Heart right ventricle (tissue), 16 donors: ENCODE results near the gene RAMP3. TPM values are rescaled to one million over a fixed set of nuclear protein-coding genes. Genes with fewer than 3 reads are reported as not detected.

Experiments
- ATAC-seq, 8 donors: fragments of 200-7000 bp; cut with Tn5 transposase; one replicate each; pipeline ENCODE4 v1.9.1; 2020; ENCODE audit warnings: mild to moderate bottlenecking in 8 of 8, moderate library complexity in 8 of 8, moderate number of reproducible peaks in 1 of 8
- DNase-seq, 2 donors: peaks; one replicate each; pipeline ENCODE4 v3.0.0-alpha.2; 2020
- H3K27ac ChIP-seq, 10 donors: fragments of 200-600 bp; sonication (generic) in 2 of 10; one replicate each; pipeline versions ENCODE4 v1.5.0 to v1.8.0; 2020 to 2022; ENCODE audit warnings: mild to moderate bottlenecking in 3 of 10
- H3K27me3 ChIP-seq, 7 donors: fragments of 200-600 bp; one replicate each; pipeline ENCODE4 v1.8.0; 2021 to 2022; ENCODE audit warnings: mild to moderate bottlenecking in 2 of 7
- H3K36me3 ChIP-seq, 9 donors: fragments of 200-600 bp; sonication (generic) in 1 of 9; one replicate each; pipeline versions ENCODE4 v1.5.0 to v1.8.0; 2020 to 2022; ENCODE audit warnings: mild to moderate bottlenecking in 2 of 9
- H3K4me1 ChIP-seq, 9 donors: fragments of 200-600 bp; sonication (generic) in 1 of 9; one replicate each; pipeline versions ENCODE4 v1.5.0 to v1.8.0; 2020 to 2022; ENCODE audit warnings: mild to moderate bottlenecking in 4 of 9
- H3K4me3 ChIP-seq, 10 donors: fragments of 200-600 bp; sonication (generic) in 2 of 10; one replicate each; pipeline versions ENCODE4 v1.5.0 to v1.8.0; 2020 to 2022; ENCODE audit warnings: mild to moderate bottlenecking in 7 of 10, moderate library complexity in 2 of 10
- H3K9me3 ChIP-seq, 11 donors: fragments of 200-600 bp in 10 of 11; sonication (generic) in 2 of 11; one replicate each; pipeline versions ENCODE4 v1.5.0 to v1.8.0; 2013 to 2022; ENCODE audit warnings: mild to moderate bottlenecking in 2 of 11, control low read depth in 1 of 11, moderate library complexity in 1 of 11
- CTCF ChIP-seq, 9 donors: fragments of 200-600 bp; sonication (generic) in 2 of 9; IDR thresholded peaks; one replicate each; pipeline versions ENCODE4 v1.5.0 to v1.8.0; 2021 to 2022; ENCODE audit warnings: antibody characterized with exemption in 9 of 9, mild to moderate bottlenecking in 5 of 9, moderate library complexity in 1 of 9
- WGBS, 2 donors: extraction: QIAGEN DNeasy Blood & Tissue Kit; methylation state at CpG; one replicate each; pipeline ENCODE4 v1.1.7; 2013; ENCODE audit warnings: inconsistent platforms in 1 of 2; 5-methylcytosine and 5-hydroxymethylcytosine counted together
- intact Hi-C, 10 donors: fragments of 100-400 bp; cut with DNase I; formaldehyde crosslinking; loops; one replicate each; pipeline versions ENCODE4 v1.11.1 to v1.14.2; 2022
- polyA plus RNA-seq, 2 donors: library from polyadenylated mRNA; stranded (reverse); fragments of 200-250 nt; gene quantifications; one replicate each; pipeline ENCODE4 v1.2.3, GENCODE V29; 2013
- total RNA-seq, 10 donors: library from RNA; stranded (reverse); fragmentation: NEBNext Ultra II Directional in 3 of 10; extraction: Animal tissue kit (Norgen Biotek cat#: 25700) in 3 of 10; gene quantifications; one replicate each; pipeline versions ENCODE4 v1.2.1 to v1.2.4, GENCODE V29; 2021 to 2023
- donor health status: Arrhythmogenic right ventricular cardiomyopathy.
- donor health status: ischemic (EF 13 %, LVEDD 7.1; RV severe dilation, severe dysfunction).
- donor health status: healthy with polysubstance abuse.
- donor health status: DM: no; HTN: yes; CAD: no.
- donor health status: DM: no; HTN: no; CAD: no.
- donor health status: ischemic (EF 25% LVEDD 6.9; RV normal size, moderate dysfunction).
- donor health status: ischemic (EF 25% LVEDD 5.7; RV mildly dilated, moderate dysfunction).
- donor health status: healthy.
- donor health status: DM: yes; HTN: yes; CAD: no.
- donor health status: Ischemic cardiomyopathy.
- donor health status: ischemic (EF 35%, LVEDD 5.7; RV mildly dilated, moderate dysfunction).
- donor health status: nonischemic (EF 11% LVEDD 7.7; RV severe dilation, severe dysfunction).
- donor health status: DM: yes; HTN: yes; CAD: no.
- donor health status: PGD.
- donor health status: ischemic (EF 29% LVEDD 5.4; RV normal size, mild dysfunction).
- donor health status: nonischemic (EF 23%, LVEDD 6.1; RV moderate dilation, normal function).

The RAMP3 gene
- total and polyA plus RNA-seq, 12 donors = 12.7 to 70.2 (median 29.1) TPM

DNA sequence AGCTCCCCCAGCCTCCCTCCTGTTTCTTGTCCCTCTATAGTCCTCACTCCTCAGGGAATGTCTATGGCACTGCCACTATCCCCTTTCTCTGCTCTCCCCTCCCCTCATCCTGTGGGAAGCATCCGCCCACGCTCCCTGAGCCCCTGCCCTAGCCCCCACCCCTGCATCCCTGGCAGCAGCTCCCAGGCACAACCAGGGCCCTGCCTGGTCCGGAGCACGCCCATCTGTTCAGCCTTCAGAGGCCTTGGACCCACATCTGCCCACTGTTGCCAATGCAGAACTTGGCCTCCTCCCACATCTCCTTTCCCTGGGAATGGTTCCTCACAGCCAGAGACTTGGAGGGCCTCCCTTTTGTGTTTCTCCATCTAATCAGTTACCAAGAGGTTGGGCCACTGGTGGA is 25.7 kb upstream of the RAMP3 start:
- Histone ChIP-seq H3K4me3 (no peak overlapping the region), H3K36me3 (no peaks in the 10 kb centered on the region), H3K27me3 (no peaks in the 10 kb centered on the region), H3K9me3 (no peaks in the 10 kb centered on the region), H3K27ac (no peak overlapping the region), H3K4me1 (no peaks in the 10 kb centered on the region)
- no peak for DNase-seq
- TF ChIP-seq CTCF (IDR thresholded peaks at IDR 0.05) = no peak
- intact Hi-C loops = loop anchor here (5.0 to 10.0 kb wide), 7 partner anchors 57 to 547 kb away; partner anchors contain the start of genes TMED4 (in 6 of the 10) and MYO1G (in 1 of the 10)
- ATAC-seq = no peak
- WGBS, 2 donors = 71 to 77% methylated on average over 4 of the region's 4 CpGs

DNA sequence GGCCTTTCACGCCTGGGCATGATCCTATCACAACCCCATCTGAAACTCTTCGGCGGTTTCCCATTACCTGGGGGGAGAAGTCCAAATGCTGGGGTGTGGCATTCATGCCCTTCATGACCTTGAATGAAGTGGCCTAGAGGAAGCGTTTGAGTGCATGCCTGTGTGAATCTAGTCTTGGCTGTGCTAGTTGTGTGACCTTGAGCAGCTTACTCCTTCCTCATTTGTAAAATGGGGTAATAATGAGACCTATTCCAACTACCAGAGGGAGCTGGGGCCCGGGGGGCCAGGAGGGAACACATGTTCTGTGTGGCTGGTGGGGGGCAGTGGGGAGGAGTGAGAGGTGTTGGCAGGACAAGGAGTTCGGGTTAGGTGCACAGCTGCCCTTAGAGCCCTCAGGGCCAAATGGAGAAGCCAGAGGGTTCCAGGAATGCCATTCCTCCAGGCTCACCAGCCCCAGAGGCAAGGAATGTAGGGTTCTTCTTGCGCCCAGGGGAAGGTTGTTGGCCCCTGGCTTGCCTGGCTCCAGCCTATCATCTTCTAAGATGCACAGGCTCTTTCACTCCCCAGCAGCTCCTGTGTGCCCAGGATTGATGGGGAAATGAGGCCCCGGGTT is 24.8 kb upstream of the RAMP3 start:
- ATAC-seq = no peak
- no peak for DNase-seq
- Histone ChIP-seq H3K4me1 (no peaks in the 10 kb centered on the region), H3K36me3 (no peaks in the 10 kb centered on the region), H3K9me3 (no peaks in the 10 kb centered on the region), H3K27ac (no peak overlapping the region), H3K4me3 (no peak overlapping the region), H3K27me3 (peaks cover 0 to 2% (median 0%) of the 10 kb centered on the region in 7 donors)
- no peak for TF ChIP-seq CTCF (IDR thresholded peaks at IDR 0.05)
- intact Hi-C loops = loop anchor here (5.0 to 10.0 kb wide), 7 partner anchors 58 to 548 kb away; partner anchors contain the start of genes TMED4 (in 6 of the 10) and MYO1G (in 1 of the 10)
- WGBS, 2 donors = 81 to 82% methylated on average over 8 of the region's 8 CpGs

DNA sequence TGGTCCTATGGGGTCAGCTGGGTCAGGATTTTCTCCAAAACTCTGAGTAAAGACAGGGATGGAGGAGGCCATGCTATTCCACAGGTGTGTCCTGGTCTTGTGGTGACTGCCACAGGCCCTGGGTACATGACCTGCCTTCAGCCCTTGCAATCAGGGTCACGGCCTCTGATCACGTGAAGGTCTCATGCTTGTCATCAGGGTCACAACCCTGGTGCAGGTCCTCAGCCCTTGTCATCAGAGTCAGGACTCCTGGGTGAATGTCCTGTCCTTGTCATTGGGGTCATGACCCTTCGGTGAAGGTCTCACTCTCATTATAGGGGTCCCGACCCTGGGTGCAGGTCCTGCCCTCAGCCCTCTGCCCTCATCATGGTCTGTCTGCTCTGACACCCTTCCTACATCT is 24.2 kb upstream of the RAMP3 start:
- WGBS, 2 donors = 88 to 97% methylated on average over 4 of the region's 4 CpGs
- H3K4me1 ChIP-seq = no peaks in the 10 kb centered on the region
- no peak overlapping the region for H3K4me3 ChIP-seq
- no peak for TF ChIP-seq CTCF (IDR thresholded peaks at IDR 0.05)
- H3K27me3 ChIP-seq = peaks cover 0 to 4% (median 0%) of the 10 kb centered on the region in 7 donors
- intact Hi-C loops = loop anchor here (5.0 to 10.0 kb wide), 7 partner anchors 59 to 549 kb away; partner anchors contain the start of genes TMED4 (in 6 of the 10) and MYO1G (in 1 of the 10)
- H3K36me3 ChIP-seq = no peaks in the 10 kb centered on the region
- H3K9me3 ChIP-seq = no peaks in the 10 kb centered on the region
- ATAC-seq (no peak), DNase-seq (no peak)
- H3K27ac ChIP-seq = no peak overlapping the region

DNA sequence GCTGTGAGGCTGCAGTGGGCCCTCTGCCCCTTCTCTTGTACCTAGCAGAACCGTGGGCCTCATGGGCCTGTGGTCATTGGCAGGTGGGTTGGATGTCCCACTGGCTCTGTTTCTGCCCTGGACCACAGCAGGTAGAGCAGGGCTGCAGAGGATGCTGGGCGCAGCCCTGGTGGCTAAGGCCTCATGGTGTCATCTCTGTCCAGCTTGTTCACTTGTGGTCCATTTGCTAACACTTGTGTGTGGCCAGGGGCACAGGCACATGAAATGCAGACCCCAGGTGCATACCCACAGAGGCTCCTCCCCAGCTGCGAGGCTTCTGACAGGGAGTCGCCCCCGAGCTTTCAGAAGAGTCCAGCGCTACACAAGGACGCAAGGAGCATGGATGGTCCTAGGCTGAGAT is 23.7 kb upstream of the RAMP3 start:
- WGBS, 2 donors = 91 to 93% methylated on average over 7 of the region's 7 CpGs

More for the DNA sequence above, 23.7 kb upstream of the RAMP3 start:
- Histone ChIP-seq H3K36me3 (no peaks in the 10 kb centered on the region), H3K4me1 (no peaks in the 10 kb centered on the region), H3K27me3 (peaks cover 0 to 4% (median 0%) of the 10 kb centered on the region in 7 donors), H3K4me3 (no peak overlapping the region), H3K9me3 (no peaks in the 10 kb centered on the region), H3K27ac (no peak overlapping the region)
- no peak for DNase-seq
- TF ChIP-seq CTCF (IDR thresholded peaks at IDR 0.05) = no peak
- intact Hi-C loops = loop anchor here (2.0 to 10.0 kb wide), 10 partner anchors 59 to 549 kb away; partner anchors contain the start of genes TMED4 (in 6 of the 10) and MYO1G (in 1 of the 10)
- no peak for ATAC-seq
